ENCODE data around the gene RAB8B. TPM values are rescaled to one million over a fixed set of nuclear protein-coding genes. Genes with fewer than 3 reads are reported as not detected.
A peak's percentile ranks its signal among the peaks of the same experiment; 100 is the strongest.

Gene RAB8B
- total and polyA plus RNA-seq, 9 of the 15 experiments (the other 6 are each of a cell fraction or from before 2014, with no cell fraction given): 7.8 to 32.1 (median 24.2) TPM

DNA sequence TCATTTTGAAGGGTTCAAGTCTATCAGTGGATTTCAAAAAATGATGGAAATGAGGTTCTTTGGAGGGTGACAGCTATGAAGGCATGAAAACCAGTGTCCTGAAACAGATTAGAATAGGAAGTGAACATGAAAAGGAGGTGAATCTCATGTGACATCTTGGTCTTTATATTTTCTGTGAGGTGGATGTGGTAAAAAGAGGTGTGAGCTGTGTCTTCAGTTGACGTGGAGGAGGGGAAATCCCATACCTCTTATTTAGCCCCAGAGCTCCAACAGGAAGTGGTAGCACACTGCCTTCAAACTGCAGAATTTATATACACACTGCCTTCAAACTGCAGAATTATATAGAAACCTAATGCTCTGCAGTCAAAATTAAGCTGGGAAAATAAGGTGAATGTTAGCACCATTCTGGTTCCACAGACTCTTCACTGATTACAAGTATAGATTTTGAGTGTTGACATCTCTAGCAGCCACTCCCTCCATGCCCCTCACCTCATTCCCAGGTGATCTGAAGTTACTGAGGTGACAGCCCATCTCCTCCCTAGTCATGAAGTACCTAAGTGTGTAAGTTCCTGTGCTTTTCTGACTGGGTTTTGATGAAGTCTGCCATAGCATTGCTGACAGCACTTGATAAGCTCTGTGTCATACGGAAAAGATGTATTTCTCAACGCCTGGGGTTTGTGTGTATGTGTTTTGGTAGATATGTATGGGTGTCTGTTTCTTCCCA lies 2.7 kb downstream of the RAB8B start:
- peak overlapping the region in 1 of 2 experiments; percentile 87; a peak in 2 of 4 replicates for H3K9ac ChIP-seq (ENCODE audit: insufficient read depth in 1 of 2, low read depth in 2 of 2, low read length in 2 of 2)
- no peaks in the 10 kb centered on the region for H3K9me1 ChIP-seq (ENCODE audit: control insufficient read depth, insufficient read depth, low read length)
- H3K36me3 ChIP-seq (ENCODE audit: control insufficient read depth, insufficient read depth, low read length): peaks cover 2% of the 10 kb centered on the region; the same call in 2 of the 3 replicates
- H3K9me3 ChIP-seq (replicated peaks; ENCODE audit: control insufficient read depth, insufficient read depth, low read depth, low read length): no peaks in the 10 kb centered on the region
- no peaks in the 10 kb centered on the region for H3K27me3 ChIP-seq (ENCODE audit: control insufficient read depth in 2 of 2, insufficient read depth in 2 of 2, low read length in 2 of 2)
- in situ Hi-C loops (cut with MboI) (no loop called here), intact Hi-C loops (cut with micrococcal nuclease) (loop anchor here (5.0 kb wide), 2 partner anchors 35 to 85 kb away; partner anchors contain the start of genes APH1B and RPS27L)
- H3K79me2 ChIP-seq (ENCODE audit: control insufficient read depth, insufficient read depth, low read length): peaks cover 77% of the 10 kb centered on the region
- 6% methylated on average over 3 of the region's 3 CpGs for WGBS (ENCODE audit: insufficient coverage, low coverage, missing lambda C conversion rate)
- POLR2A ChIA-PET: interaction anchor here (0.5 to 4.7 kb wide), 19 partner anchors 10 to 399 kb away, joined by 3 to 36 read pairs (median 4); partner anchors contain the start of gene RPS27L
- no TSS peak for BruUV-seq (replicated peaks)
- H3K27ac ChIP-seq (ENCODE audit: extremely low read depth, low read depth, low read length): peak overlapping the region; percentile 80
- CTCF ChIA-PET (ENCODE audit: low intra/inter-chr PET ratio): no interaction called here
- H2AFZ ChIP-seq (ENCODE audit: low read depth, low read length): no peak overlapping the region
- H3K4me1 ChIP-seq (replicated peaks in 1 of 2; ENCODE audit: control insufficient read depth in 2 of 2, insufficient read depth in 2 of 2, low read length in 2 of 2): peaks cover 14 to 61% of the 10 kb centered on the region in 2 experiments
- ATAC-seq: peak; percentile 23
- peak overlapping the region; percentile 80 for H3K4me2 ChIP-seq (ENCODE audit: insufficient read depth, low read length)
- peak in 2 of 4 experiments; percentile 47 to 80 for DNase-seq (ENCODE audit: extremely low read depth in 1 of 4, low spot score in 3 of 4)
- FAIRE-seq: peak; percentile 89
- peaks cover 5% of the 10 kb centered on the region; the same call in 1 of the 2 replicates for H4K20me1 ChIP-seq (replicated peaks; ENCODE audit: control insufficient read depth, insufficient read depth, low read length)
- H3K4me3 ChIP-seq: no peak overlapping the region
- TF ChIP-seq CEBPB (tag; IDR thresholded peaks at IDR 0.05) (peak; percentile 83), SAFB2 (IDR thresholded peaks at IDR 0.05; ENCODE audit: borderline replicate concordance, low read depth, low read length, severe bottlenecking) (no peak), PHF8 (IDR thresholded peaks at IDR 0.05; ENCODE audit: borderline replicate concordance, low read length) (no peak), CBX8 (IDR thresholded peaks at IDR 0.05; ENCODE audit: borderline replicate concordance, extremely low read depth, low read depth, low read length, poor library complexity, severe bottlenecking) (no peak), ATF1 (CRISPR knock-in tag; IDR thresholded peaks at IDR 0.05) (no peak), ATF1 (tag; IDR thresholded peaks at IDR 0.05) (0 out of 2 replicates have a peak, but pooled peaks have one; percentile 33), TRIM28 (IDR thresholded peaks at IDR 0.05) (no peak), ETV6 (IDR thresholded peaks at IDR 0.05; ENCODE audit: borderline replicate concordance in 1 of 2, low read depth in 2 of 2, low read length in 1 of 2) (0 out of 4 replicates have a peak, but pooled peaks of 1 of the 2 experiments have one; percentile 17), ETV6 (CRISPR knock-in tag; IDR thresholded peaks at IDR 0.05; ENCODE audit: borderline replicate concordance) (no peak)
- TF ChIP-seq, protein P1, sequence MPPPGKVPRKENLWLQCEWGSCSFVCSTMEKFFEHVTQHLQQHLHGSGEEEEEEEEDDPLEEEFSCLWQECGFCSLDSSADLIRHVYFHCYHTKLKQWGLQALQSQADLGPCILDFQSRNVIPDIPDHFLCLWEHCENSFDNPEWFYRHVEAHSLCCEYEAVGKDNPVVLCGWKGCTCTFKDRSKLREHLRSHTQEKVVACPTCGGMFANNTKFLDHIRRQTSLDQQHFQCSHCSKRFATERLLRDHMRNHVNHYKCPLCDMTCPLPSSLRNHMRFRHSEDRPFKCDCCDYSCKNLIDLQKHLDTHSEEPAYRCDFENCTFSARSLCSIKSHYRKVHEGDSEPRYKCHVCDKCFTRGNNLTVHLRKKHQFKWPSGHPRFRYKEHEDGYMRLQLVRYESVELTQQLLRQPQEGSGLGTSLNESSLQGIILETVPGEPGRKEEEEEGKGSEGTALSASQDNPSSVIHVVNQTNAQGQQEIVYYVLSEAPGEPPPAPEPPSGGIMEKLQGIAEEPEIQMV (tag; conservative IDR thresholded peaks at IDR 0.05; ENCODE audit: low read depth): no peak
- TF ChIP-seq, protein P2, sequence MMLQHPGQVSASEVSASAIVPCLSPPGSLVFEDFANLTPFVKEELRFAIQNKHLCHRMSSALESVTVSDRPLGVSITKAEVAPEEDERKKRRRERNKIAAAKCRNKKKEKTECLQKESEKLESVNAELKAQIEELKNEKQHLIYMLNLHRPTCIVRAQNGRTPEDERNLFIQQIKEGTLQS (IDR thresholded peaks at IDR 0.05): 0 out of 2 replicates have a peak, but pooled peaks have one; percentile 24
- TF ChIP-seq, protein P2 (CRISPR knock-in tag; conservative IDR thresholded peaks at IDR 0.05): no peak
- TF ChIP-seq, protein P3, sequence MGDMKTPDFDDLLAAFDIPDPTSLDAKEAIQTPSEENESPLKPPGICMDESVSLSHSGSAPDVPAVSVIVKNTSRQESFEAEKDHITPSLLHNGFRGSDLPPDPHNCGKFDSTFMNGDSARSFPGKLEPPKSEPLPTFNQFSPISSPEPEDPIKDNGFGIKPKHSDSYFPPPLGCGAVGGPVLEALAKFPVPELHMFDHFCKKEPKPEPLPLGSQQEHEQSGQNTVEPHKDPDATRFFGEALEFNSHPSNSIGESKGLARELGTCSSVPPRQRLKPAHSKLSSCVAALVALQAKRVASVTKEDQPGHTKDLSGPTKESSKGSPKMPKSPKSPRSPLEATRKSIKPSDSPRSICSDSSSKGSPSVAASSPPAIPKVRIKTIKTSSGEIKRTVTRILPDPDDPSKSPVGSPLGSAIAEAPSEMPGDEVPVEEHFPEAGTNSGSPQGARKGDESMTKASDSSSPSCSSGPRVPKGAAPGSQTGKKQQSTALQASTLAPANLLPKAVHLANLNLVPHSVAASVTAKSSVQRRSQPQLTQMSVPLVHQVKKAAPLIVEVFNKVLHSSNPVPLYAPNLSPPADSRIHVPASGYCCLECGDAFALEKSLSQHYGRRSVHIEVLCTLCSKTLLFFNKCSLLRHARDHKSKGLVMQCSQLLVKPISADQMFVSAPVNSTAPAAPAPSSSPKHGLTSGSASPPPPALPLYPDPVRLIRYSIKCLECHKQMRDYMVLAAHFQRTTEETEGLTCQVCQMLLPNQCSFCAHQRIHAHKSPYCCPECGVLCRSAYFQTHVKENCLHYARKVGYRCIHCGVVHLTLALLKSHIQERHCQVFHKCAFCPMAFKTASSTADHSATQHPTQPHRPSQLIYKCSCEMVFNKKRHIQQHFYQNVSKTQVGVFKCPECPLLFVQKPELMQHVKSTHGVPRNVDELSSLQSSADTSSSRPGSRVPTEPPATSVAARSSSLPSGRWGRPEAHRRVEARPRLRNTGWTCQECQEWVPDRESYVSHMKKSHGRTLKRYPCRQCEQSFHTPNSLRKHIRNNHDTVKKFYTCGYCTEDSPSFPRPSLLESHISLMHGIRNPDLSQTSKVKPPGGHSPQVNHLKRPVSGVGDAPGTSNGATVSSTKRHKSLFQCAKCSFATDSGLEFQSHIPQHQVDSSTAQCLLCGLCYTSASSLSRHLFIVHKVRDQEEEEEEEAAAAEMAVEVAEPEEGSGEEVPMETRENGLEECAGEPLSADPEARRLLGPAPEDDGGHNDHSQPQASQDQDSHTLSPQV (IDR thresholded peaks at IDR 0.05): peak; percentile 40; the same call in 1 of the 2 replicates
